Smooth muscle cell of the umbilical artery (primary cell): Measurements from ENCODE around the gene SOX15. TPM values are rescaled to one million over a fixed set of nuclear protein-coding genes. Genes with fewer than 3 reads are reported as not detected.

ENCODE experiments used
- total RNA-seq: library from RNA; depleted of rRNA; stranded (reverse); fragments of >200 nt; gene quantifications from 2 replicates; pipeline ENCODE4 v1.2.3, GENCODE V29; 2014

SOX15 gene
- 0.30 and 0.32 TPM in 2 replicates for total RNA-seq

DNA sequence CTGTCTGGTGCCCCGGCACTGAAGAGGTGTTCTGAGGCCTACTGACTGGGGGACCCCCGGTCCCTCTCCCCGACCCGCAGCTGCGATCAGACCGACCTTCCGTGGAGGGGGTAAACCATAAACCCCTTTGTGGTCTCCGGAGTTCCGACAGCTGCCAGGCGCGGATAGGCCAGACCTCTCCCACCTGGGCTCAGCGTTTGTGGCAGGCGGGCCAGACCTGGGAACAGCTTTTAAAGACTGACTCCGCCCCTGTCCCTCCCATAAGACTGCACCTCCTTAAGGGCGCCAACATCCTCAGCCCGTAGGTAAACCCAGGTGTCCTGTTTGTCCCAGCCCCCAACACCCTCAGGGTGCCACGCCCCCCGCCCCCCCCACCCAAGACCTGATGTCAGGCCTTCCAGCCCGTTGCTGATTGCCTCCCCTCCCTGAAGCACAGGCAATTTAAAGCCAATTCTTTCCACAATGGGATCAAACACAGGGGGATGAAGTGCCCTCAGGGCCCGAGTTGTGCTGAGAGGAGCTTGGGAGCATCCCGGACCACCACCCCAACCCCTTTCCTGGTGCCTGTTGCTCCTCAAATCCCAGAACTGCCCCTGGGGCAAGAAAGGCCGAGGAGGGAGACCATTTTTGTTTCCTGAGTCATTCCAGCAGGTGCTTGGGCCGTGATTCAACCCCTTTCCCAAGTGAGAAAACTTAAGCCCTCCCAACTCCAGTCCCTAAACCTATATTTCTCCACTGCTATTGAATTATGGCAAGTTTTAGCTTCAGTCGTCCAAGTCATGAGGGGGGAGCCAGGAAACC lies at the start of gene SOX15:
Gene SOX15 (minus strand): TSS at position 204 of the 801 bp plus-strand sequence. CDS start 418 bp downstream, outside the sequence.

DNA sequence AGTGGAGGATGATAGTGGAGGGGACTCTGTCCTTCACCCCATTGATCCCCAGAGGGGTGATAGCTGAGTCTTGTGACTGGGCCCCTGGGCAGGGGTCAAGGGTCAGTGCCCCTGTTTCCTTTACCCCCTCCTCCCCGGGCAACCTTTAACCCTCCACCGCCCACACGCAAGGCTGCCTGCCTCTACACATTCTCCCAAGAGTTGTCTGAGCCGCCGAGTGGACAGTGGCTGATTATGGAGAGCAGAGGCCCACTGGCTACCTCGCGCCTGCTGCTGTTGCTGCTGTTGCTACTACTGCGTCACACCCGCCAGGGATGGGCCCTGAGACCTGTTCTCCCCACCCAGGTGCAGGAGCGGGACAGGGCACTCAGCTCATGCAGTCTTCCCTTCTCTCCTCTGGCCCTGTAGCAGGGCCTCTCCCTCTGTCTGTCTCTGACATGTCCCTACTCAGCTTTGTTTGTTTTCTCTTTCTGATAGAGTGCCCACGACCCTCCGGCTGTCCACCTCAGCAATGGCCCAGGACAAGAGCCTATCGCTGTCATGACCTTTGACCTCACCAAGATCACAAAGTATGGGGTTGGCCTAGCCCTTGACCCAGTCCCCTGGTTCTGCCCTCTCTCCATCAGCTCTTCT lies 40.2 kb upstream of the SOX15 start, which contains the start of gene SHBG:
Gene SHBG (plus strand): TSS at position 197 of the 633 bp plus-strand sequence. CDS start 38 bp downstream, at position 235.

GRCh38 chr17:7627250-7628121 lies 37.6 kb upstream of the SOX15 start, which contains the start of gene SAT2:
Gene SAT2, minus strand, starts transcription at chr17:7627821. Its CDS starts 186 bp downstream, at chr17:7627635.

GRCh38 chr17:7614425-7615264 lies 24.8 kb upstream of the SOX15 start, which contains the start of gene FXR2:
Gene FXR2, minus strand, starts transcription at chr17:7614897. Its CDS starts 365 bp downstream, at chr17:7614532.

DNA sequence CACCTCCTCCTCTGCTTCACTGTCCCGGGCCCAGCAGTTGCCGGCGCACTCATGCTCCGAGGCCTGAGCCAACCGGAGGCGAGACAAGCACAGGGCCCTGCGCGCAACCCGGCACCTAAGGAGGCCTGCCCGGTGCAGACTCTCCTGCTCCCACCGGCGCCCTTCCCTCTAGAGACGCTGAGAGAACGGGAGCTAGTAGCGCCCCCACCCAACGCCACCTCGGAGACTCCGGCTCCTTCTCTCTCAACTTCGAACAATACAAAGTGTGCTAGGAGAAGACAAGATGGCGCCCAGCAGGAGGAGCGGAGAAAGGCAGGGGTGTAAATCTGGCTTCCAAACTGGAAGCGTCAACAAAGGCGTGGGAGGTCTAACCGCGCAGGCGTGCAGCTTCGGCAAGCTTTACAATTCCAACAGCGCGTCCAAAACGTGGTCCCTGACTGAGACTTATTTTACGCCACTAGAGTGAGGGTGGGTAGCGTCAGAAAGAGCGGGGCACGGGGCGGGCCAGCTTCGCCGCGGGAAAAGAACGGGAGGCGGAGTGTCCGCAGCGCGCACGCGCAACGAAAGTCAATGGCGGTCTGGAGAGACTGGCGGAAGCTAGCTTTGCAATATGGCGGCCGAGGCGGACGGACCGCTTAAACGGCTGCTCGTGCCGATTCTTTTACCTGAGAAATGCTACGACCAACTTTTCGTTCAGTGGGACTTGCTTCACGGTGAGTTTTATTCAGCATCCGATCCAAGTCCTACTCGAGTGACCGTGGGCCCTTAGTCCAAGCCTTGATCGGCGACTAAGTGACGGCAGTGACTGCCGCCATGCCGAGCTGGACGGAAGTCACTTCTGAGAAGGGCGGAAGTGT lies 6.4 kb downstream of the SOX15 start, which contains the start of gene MPDU1:
Gene MPDU1 (plus strand): TSS at position 600 of the 857 bp plus-strand sequence. CDS start 11 bp downstream, at position 611.

GRCh38 chr17:7579001-7579833 lies 10.7 kb downstream of the SOX15 start, which contains the start of gene CD68:
Gene CD68, plus strand, starts transcription at chr17:7579638. Its CDS starts 40 bp downstream, at chr17:7579678.

DNA sequence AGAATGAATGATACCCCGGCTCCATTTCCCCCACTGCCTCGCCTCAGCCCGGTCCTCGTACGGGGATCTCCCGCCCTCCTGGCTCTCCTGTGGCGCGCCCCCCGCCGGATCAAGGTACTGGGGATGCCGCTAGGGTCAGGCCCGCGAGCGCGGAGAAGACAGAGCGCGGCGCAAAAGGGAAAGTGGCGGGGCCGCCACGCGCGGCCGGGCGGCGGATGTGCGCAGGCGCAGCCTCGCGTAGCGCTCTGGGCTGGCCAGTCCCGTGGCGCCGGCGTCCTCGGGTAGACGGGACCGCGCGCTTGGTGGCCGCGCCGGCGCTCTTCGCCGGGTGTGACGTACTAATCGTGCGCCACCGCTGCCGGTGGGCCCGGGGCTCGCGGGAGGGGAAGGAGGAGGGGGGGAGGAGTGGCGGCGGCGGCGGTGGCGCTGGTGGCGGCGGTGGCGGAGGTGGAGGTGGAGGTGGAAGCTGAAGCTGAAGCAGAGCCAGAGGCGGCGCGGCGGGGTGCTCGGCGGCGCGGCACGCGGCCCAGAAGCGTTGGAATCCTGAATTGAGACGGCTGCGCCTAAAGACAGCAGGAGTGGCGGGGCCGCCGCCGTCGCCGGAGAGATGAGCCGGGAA lies 28.2 kb downstream of the SOX15 start, which contains the start of gene SENP3:
Gene SENP3 (plus strand): TSS at position 331 of the 619 bp plus-strand sequence. CDS start 1,158 bp downstream, outside the sequence.

DNA sequence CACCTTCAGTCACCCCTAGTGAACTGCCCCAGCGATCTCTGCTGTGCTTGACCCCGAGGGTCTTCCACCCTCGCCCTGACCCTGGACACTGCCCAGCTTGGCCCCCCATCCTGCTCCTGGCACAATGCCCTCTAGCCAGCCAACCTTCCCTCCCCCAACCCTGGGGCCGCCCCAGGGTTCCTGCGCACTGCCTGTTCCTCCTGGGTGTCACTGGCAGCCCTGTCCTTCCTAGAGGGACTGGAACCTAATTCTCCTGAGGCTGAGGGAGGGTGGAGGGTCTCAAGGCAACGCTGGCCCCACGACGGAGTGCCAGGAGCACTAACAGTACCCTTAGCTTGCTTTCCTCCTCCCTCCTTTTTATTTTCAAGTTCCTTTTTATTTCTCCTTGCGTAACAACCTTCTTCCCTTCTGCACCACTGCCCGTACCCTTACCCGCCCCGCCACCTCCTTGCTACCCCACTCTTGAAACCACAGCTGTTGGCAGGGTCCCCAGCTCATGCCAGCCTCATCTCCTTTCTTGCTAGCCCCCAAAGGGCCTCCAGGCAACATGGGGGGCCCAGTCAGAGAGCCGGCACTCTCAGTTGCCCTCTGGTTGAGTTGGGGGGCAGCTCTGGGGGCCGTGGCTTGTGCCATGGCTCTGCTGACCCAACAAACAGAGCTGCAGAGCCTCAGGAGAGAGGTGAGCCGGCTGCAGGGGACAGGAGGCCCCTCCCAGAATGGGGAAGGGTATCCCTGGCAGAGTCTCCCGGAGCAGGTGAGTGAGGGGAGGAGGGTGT lies 31.2 kb downstream of the SOX15 start, which contains the start of gene TNFSF13:
Gene TNFSF13 (plus strand): TSS at position 207 of the 776 bp plus-strand sequence. CDS start 290 bp downstream, at position 497.

GRCh38 chr17:7548585-7549400 lies 41.1 kb downstream of the SOX15 start, which contains the start of gene TNFSF12:
Gene TNFSF12, plus strand, starts transcription at chr17:7549058. Its CDS starts 96 bp downstream, at chr17:7549154.

Other genes with a start within 250 kb of the SOX15 start
- gene KCTD11, start 237.9 kb downstream of the SOX15 start, total RNA-seq, result 14.6 and 15.1 TPM in 2 replicates
- gene TMEM95, start 234.9 kb downstream of the SOX15 start, total RNA-seq, result not detected in 2 replicates
- 0.09 and 1.2 TPM in 2 replicates for gene TNK1, start 209.0 kb downstream of the SOX15 start, total RNA-seq
- gene PLSCR3, start 195.6 kb downstream of the SOX15 start, total RNA-seq, result 22.3 and 65.3 TPM in 2 replicates
- gene TMEM256, start 186.0 kb downstream of the SOX15 start, total RNA-seq, result 34.6 and 80.8 TPM in 2 replicates
- 15.1 and 24.1 TPM in 2 replicates for gene NLGN2, start 182.2 kb downstream of the SOX15 start, total RNA-seq
- not detected in 2 replicates for gene SPEM1, start 169.8 kb downstream of the SOX15 start, total RNA-seq
- not detected in 2 replicates for gene SPEM2, start 164.5 kb downstream of the SOX15 start, total RNA-seq
- gene SPEM3, start 161.2 kb downstream of the SOX15 start, total RNA-seq, result not detected in 2 replicates
- gene TMEM102, start 154.7 kb downstream of the SOX15 start, total RNA-seq, result 1.8 and 3.6 TPM in 2 replicates
- gene FGF11, start 150.6 kb downstream of the SOX15 start, total RNA-seq, result 5.3 and 7.2 TPM in 2 replicates
- gene CHRNB1, start 145.0 kb downstream of the SOX15 start, total RNA-seq, result 3.4 and 6.2 TPM in 2 replicates
- 19.6 and 28.2 TPM in 2 replicates for gene ZBTB4, start 110.5 kb downstream of the SOX15 start, total RNA-seq
- not detected in 2 replicates for gene SLC35G6, start 108.6 kb downstream of the SOX15 start, total RNA-seq
- 89.1 and 138 TPM in 2 replicates for gene POLR2A, start 105.7 kb downstream of the SOX15 start, total RNA-seq
- gene TNFSF12, start 41.0 kb downstream of the SOX15 start, total RNA-seq, result 7.4 and 16.3 TPM in 2 replicates
- 0.83 TPM in 1 of 2 replicates, not detected in the other for gene TNFSF13, start 31.3 kb downstream of the SOX15 start, total RNA-seq
- gene SENP3, start 28.2 kb downstream of the SOX15 start, total RNA-seq, result 64.1 and 68.3 TPM in 2 replicates
- gene CD68, start 10.5 kb downstream of the SOX15 start, total RNA-seq, result 5.6 and 14.5 TPM in 2 replicates
- 66.1 and 69.8 TPM in 2 replicates for gene MPDU1, start 6.2 kb downstream of the SOX15 start, total RNA-seq
- gene FXR2, start 24.8 kb upstream of the SOX15 start, total RNA-seq, result 50.5 and 56.3 TPM in 2 replicates
- 18.7 and 37.4 TPM in 2 replicates for gene SAT2, start 37.7 kb upstream of the SOX15 start, total RNA-seq
- 0.37 TPM in 1 of 2 replicates, not detected in the other for gene SHBG, start 40.0 kb upstream of the SOX15 start, total RNA-seq
- not detected in 2 replicates for gene ATP1B2, start 60.8 kb upstream of the SOX15 start, total RNA-seq
- gene TP53, start 97.4 kb upstream of the SOX15 start, total RNA-seq, result 31.2 and 43.6 TPM in 2 replicates
- 3.0 and 4.3 TPM in 2 replicates for gene WRAP53, start 98.4 kb upstream of the SOX15 start, total RNA-seq
- under 0.01 and 0.23 TPM in 2 replicates for gene EFNB3, start 115.1 kb upstream of the SOX15 start, total RNA-seq
- gene DNAH2, start 127.7 kb upstream of the SOX15 start, total RNA-seq, result under 0.01 and 0.05 TPM in 2 replicates
- gene KDM6B, start 244.1 kb upstream of the SOX15 start, total RNA-seq, result 7.1 and 10.9 TPM in 2 replicates